ENCODE results near the gene MECP2. TPM values are rescaled to one million over a fixed set of nuclear protein-coding genes. Genes with fewer than 3 reads are reported as not detected.

MECP2 gene
- polyA plus RNA-seq, 1 experiment: 11.9 TPM

GRCh38 chrX:154140206-154140605, 42.7 kb upstream of the MECP2 start:
- H3K27me3 ChIP-seq (ENCODE audit: control insufficient read depth, insufficient read depth, low read length): peaks cover 2% of the 10 kb centered on the region; the same call in 1 of the 2 replicates
- no peak for DNase-seq (ENCODE audit: low read depth)
- ChIA-PET POLR2A (no interaction called here), CTCF (interaction anchor here (2.0 kb wide), 1 partner anchor 128 kb away, joined by 5 read pairs; no protein-coding TSS in a partner anchor)
- TF ChIP-seq, protein P1, sequence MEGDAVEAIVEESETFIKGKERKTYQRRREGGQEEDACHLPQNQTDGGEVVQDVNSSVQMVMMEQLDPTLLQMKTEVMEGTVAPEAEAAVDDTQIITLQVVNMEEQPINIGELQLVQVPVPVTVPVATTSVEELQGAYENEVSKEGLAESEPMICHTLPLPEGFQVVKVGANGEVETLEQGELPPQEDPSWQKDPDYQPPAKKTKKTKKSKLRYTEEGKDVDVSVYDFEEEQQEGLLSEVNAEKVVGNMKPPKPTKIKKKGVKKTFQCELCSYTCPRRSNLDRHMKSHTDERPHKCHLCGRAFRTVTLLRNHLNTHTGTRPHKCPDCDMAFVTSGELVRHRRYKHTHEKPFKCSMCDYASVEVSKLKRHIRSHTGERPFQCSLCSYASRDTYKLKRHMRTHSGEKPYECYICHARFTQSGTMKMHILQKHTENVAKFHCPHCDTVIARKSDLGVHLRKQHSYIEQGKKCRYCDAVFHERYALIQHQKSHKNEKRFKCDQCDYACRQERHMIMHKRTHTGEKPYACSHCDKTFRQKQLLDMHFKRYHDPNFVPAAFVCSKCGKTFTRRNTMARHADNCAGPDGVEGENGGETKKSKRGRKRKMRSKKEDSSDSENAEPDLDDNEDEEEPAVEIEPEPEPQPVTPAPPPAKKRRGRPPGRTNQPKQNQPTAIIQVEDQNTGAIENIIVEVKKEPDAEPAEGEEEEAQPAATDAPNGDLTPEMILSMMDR (IDR thresholded peaks at IDR 0.05; ENCODE audit: insufficient read depth, low read depth, low read length): no peak
- no peak overlapping the region for H3K4me3 ChIP-seq (ENCODE audit: low read depth, low read length)
- H3K36me3 ChIP-seq (ENCODE audit: control insufficient read depth, insufficient read depth, low read length): no peaks in the 10 kb centered on the region

GRCh38 chrX:154138857-154139256, 41.3 kb upstream of the MECP2 start:
- Histone ChIP-seq H3K27me3 (ENCODE audit: control insufficient read depth, insufficient read depth, low read length) (peaks cover 2% of the 10 kb centered on the region; the same call in 1 of the 2 replicates), H3K4me3 (ENCODE audit: low read depth, low read length) (no peak overlapping the region), H3K36me3 (ENCODE audit: control insufficient read depth, insufficient read depth, low read length) (no peaks in the 10 kb centered on the region)
- DNase-seq (ENCODE audit: low read depth): no peak
- ChIA-PET POLR2A (no interaction called here), CTCF (interaction anchor here (1.5 to 2.0 kb wide), 2 partner anchors 126 to 170 kb away, joined by 4 to 5 read pairs; no protein-coding TSS in a partner anchor)
- TF ChIP-seq, protein P1 (IDR thresholded peaks at IDR 0.05; ENCODE audit: insufficient read depth, low read depth, low read length): no peak

- ChIA-PET POLR2A (no interaction called here), CTCF (interaction anchor here (0.7 kb wide), 1 partner anchor 11 kb away, joined by 3 read pairs; no protein-coding TSS in a partner anchor)
- H3K4me3 ChIP-seq (ENCODE audit: low read depth, low read length): peak overlapping the region; percentile 29; the same call in 1 of the 2 replicates
- H3K36me3 ChIP-seq (ENCODE audit: control insufficient read depth, insufficient read depth, low read length): no peaks in the 10 kb centered on the region
- TF ChIP-seq, protein P1 (IDR thresholded peaks at IDR 0.05; ENCODE audit: insufficient read depth, low read depth, low read length): peak; percentile 63
- DNase-seq (ENCODE audit: low read depth): peak; percentile 1
- 0 out of 2 replicates have a peak, but pooled peaks cover 2% of the 10 kb centered on the region for H3K27me3 ChIP-seq (ENCODE audit: control insufficient read depth, insufficient read depth, low read length)
These were observed 39.2 kb upstream of the MECP2 start for GRCh38 chrX:154136627-154137161.

- POLR2A ChIA-PET: no interaction called here
- Histone ChIP-seq H3K4me3 (ENCODE audit: low read depth, low read length) (no peak overlapping the region), H3K27me3 (ENCODE audit: control insufficient read depth, insufficient read depth, low read length) (0 out of 2 replicates have a peak, but pooled peaks cover 2% of the 10 kb centered on the region), H3K36me3 (ENCODE audit: control insufficient read depth, insufficient read depth, low read length) (no peaks in the 10 kb centered on the region)
- DNase-seq (ENCODE audit: low read depth): no peak
- TF ChIP-seq, protein P1 (IDR thresholded peaks at IDR 0.05; ENCODE audit: insufficient read depth, low read depth, low read length): no peak
- CTCF ChIA-PET: no interaction called here
These were observed 38.1 kb upstream of the MECP2 start for GRCh38 chrX:154135458-154136229.

DNA sequence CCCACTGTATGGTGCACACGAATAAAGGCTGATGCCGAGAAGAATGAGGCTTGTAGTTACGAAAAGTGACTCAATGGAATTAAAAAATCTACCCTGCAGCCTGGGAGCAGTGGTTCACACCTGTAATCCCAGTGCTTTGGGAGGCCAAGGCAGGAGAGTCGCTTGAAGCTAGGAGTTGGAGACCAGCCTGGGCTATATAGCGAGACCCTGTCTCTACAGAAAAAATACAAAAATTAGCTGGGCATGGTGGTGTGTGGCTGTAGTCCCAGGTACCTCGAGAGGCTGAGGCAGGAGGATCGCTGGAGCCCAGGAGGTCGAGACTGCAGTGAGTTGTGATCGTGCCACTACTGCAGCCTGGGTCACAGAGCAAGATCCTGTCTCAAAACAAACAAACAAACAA, 34.8 kb upstream of the MECP2 start:
- ChIA-PET CTCF (no interaction called here), POLR2A (no interaction called here)
- H3K36me3 ChIP-seq (ENCODE audit: control insufficient read depth, insufficient read depth, low read length): no peaks in the 10 kb centered on the region

More for the DNA sequence above, 34.8 kb upstream of the MECP2 start:
- no peak for DNase-seq (ENCODE audit: low read depth)
- H3K27me3 ChIP-seq (ENCODE audit: control insufficient read depth, insufficient read depth, low read length): 0 out of 2 replicates have a peak, but pooled peaks cover 2% of the 10 kb centered on the region
- H3K4me3 ChIP-seq (ENCODE audit: low read depth, low read length): no peak overlapping the region
- TF ChIP-seq, protein P1 (IDR thresholded peaks at IDR 0.05; ENCODE audit: insufficient read depth, low read depth, low read length): no peak

Data from BJ (cell line).